Spleen (tissue), 7 donors: ENCODE measurements around the gene DUSP18.

Experiments used
- POLR2A ChIP-seq, 3 donors: fragments of 450-650 bp; IDR thresholded peaks; one replicate each; pipeline ENCODE4 v1.5.1; 2017; ENCODE audit warnings: antibody characterized with exemption in 3 of 3, mild to moderate bottlenecking in 1 of 3
- POLR2AphosphoS5 ChIP-seq, 3 donors: sonication (generic); formaldehyde crosslinking; IDR thresholded peaks; one replicate each; pipeline ENCODE4 v1.5.1; 2017; ENCODE audit warnings: antibody characterized with exemption in 3 of 3
- TF ChIP-seq, protein P1 (sequence below), 11 experiments: fragments of 200-600 bp in 7 of 11; fragments of 450-650 bp in 4 of 11; sonication (generic) in 4 of 11; IDR thresholded peaks in 8 of 11; conservative IDR thresholded peaks in 3 of 11; 1 replicate in 7 of 11; 2 replicates in 4 of 11; pipeline versions ENCODE4 v1.4.0 to v1.8.0; 2016 to 2021; ENCODE audit warnings: antibody characterized with exemption in 11 of 11, inconsistent platforms in 4 of 11, mild to moderate bottlenecking in 1 of 11
- donor health status: DM: no; HTN: no; CAD: no; lungs with moderate emphysema.
- donor health status: DM: no; HTN: no; CAD: no.
- donor health status: DM: no; HTN: no; CAD: no.

DNA sequence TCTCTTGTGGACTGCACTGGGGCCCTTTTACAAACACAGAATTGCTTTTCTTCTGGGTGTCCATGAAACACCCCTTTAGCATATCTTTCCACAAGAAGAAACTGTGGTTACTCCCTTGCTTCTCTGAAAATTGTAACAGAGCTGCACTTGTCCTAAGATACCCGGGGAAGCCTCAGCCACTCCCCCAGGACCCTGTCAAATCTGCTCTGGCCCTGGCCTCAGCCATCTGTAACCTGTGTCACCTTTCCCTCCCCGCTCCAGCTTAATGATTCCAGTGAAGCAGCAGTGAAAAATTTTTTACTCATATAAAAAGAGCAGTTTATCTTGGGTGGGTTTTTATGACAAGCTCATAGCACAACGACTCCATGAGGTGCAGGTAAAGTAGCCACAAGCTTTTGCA, 3.4 kb upstream of the DUSP18 start:
- TF ChIP-seq, protein P1, sequence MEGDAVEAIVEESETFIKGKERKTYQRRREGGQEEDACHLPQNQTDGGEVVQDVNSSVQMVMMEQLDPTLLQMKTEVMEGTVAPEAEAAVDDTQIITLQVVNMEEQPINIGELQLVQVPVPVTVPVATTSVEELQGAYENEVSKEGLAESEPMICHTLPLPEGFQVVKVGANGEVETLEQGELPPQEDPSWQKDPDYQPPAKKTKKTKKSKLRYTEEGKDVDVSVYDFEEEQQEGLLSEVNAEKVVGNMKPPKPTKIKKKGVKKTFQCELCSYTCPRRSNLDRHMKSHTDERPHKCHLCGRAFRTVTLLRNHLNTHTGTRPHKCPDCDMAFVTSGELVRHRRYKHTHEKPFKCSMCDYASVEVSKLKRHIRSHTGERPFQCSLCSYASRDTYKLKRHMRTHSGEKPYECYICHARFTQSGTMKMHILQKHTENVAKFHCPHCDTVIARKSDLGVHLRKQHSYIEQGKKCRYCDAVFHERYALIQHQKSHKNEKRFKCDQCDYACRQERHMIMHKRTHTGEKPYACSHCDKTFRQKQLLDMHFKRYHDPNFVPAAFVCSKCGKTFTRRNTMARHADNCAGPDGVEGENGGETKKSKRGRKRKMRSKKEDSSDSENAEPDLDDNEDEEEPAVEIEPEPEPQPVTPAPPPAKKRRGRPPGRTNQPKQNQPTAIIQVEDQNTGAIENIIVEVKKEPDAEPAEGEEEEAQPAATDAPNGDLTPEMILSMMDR (IDR thresholded peaks at IDR 0.05 in 8 of 11, conservative IDR thresholded peaks at IDR 0.05 in 3 of 11): no peak
- TF ChIP-seq POLR2A (IDR thresholded peaks at IDR 0.05) (no peak), POLR2AphosphoS5 (IDR thresholded peaks at IDR 0.05) (no peak)
